GM12878 (cell line): ENCODE results near the gene EOLA1. TPM values are rescaled to one million over a fixed set of nuclear protein-coding genes. Genes with fewer than 3 reads are reported as not detected.

ENCODE experiments used
- ATF7 ChIP-seq: fragments of 450-650 bp; IDR thresholded peaks from 2 replicates; pipeline ENCODE4 v1.6.1; 2016; ENCODE audit warnings: low read depth, mild to moderate bottlenecking
- CREM ChIP-seq: IDR thresholded peaks from 2 replicates; pipeline ENCODE4 v1.6.1; 2014; ENCODE audit warnings: antibody characterized with exemption, low read depth
- CTCF ChIP-seq, 3 experiments: IDR thresholded peaks in 2 of 3; conservative IDR thresholded peaks in 1 of 3; 2 replicates each; pipeline ENCODE4 v1.5.1; 2011; ENCODE audit warnings: low read depth in 3 of 3, low read length in 3 of 3, mild to moderate bottlenecking in 3 of 3, control low read depth in 2 of 3, moderate library complexity in 2 of 3, inconsistent platforms in 1 of 3, mixed read lengths in 1 of 3; ENCODE audit not compliant: control insufficient read depth in 2 of 3, insufficient read depth in 1 of 3; ENCODE audit errors: extremely low read depth in 1 of 3
- DPF2 ChIP-seq: fragments of 450-650 bp; IDR thresholded peaks from 2 replicates; pipeline ENCODE4 v1.6.1; 2017; ENCODE audit warnings: mild to moderate bottlenecking
- IKZF1 ChIP-seq: fragments of 450-650 bp; conservative IDR thresholded peaks from 2 replicates; pipeline ENCODE4 v1.6.1; 2017; ENCODE audit warnings: antibody characterized with exemption, mild to moderate bottlenecking
- MEF2A ChIP-seq: IDR thresholded peaks from 2 replicates; pipeline ENCODE4 v1.6.1; 2011; ENCODE audit warnings: low read depth, mild to moderate bottlenecking, low read length, moderate library complexity; ENCODE audit not compliant: insufficient read depth
- NBN ChIP-seq: fragments of 450-650 bp; IDR thresholded peaks from 2 replicates; pipeline ENCODE4 v1.6.1; 2016
- NR2C1 ChIP-seq: fragments of 450-650 bp; IDR thresholded peaks from 2 replicates; pipeline ENCODE4 v1.6.1; 2017; ENCODE audit warnings: antibody characterized with exemption, mild to moderate bottlenecking, moderate library complexity
- NRF1 ChIP-seq: conservative IDR thresholded peaks from 2 replicates; pipeline ENCODE4 v1.6.1; 2011; ENCODE audit warnings: mild to moderate bottlenecking, low read depth, low read length, improper control_type of control experiment
- SMC3 ChIP-seq: IDR thresholded peaks from 2 replicates; pipeline ENCODE4 v1.6.1; 2011; ENCODE audit warnings: low read length, improper control_type of control experiment, borderline replicate concordance
- SPI1 ChIP-seq: IDR thresholded peaks from 2 replicates; pipeline ENCODE4 v1.6.1; 2011; ENCODE audit warnings: low read depth, mild to moderate bottlenecking, low read length, moderate library complexity, borderline replicate concordance; ENCODE audit not compliant: insufficient read depth
- SRF ChIP-seq, 2 experiments: IDR thresholded peaks; 2 replicates each; pipeline ENCODE4 v1.6.1; 2011; ENCODE audit warnings: low read depth in 2 of 2, low read length in 2 of 2, mild to moderate bottlenecking in 1 of 2, moderate library complexity in 1 of 2
- TCF12 ChIP-seq: IDR thresholded peaks from 2 replicates; pipeline ENCODE4 v1.6.1; 2011; ENCODE audit warnings: low read depth, mild to moderate bottlenecking, low read length
- TCF3 ChIP-seq: IDR thresholded peaks from 2 replicates; pipeline ENCODE4 v1.6.1; 2012; ENCODE audit warnings: low read depth, mild to moderate bottlenecking, low read length, borderline replicate concordance; ENCODE audit not compliant: insufficient read depth
- polyA plus RNA-seq, 11 experiments: library from polyadenylated mRNA; depleted of rRNA in 4 of 11; unstranded in 6 of 11; stranded (reverse) in 5 of 11; fragments of >200 nt; fragmentation: Nextera tagmentation in 4 of 11; fragmentation: Illumina TruSeq in 1 of 11; extraction: Ambion mirVana in 4 of 11; extraction: Trizol in 1 of 11; gene quantifications; 1 replicate in 1 of 11; 2 replicates in 10 of 11; pipeline versions ENCODE4 v1.2.1 to v1.2.3, GENCODE V29; 2011 to 2016; ENCODE audit warnings: inconsistent platforms in 2 of 11, missing spikeins in 2 of 11, low read depth in 1 of 11
- total RNA-seq, 4 experiments: library from RNA; depleted of rRNA in 3 of 4; stranded (reverse); fragments of >200 nt in 3 of 4; fragmentation: Illumina TruSeq in 1 of 4; extraction: Trizol in 1 of 4; gene quantifications; 2 replicates each; pipeline versions ENCODE4 v1.2.1 to v1.2.3, GENCODE V29; 2013 to 2021
- TF ChIP-seq, protein P1 (sequence below): fragments of 450-650 bp; IDR thresholded peaks from 2 replicates; pipeline ENCODE4 v1.6.1; 2017; ENCODE audit warnings: low read depth, mild to moderate bottlenecking, moderate library complexity
- TF ChIP-seq, protein P2 (sequence below): IDR thresholded peaks from 2 replicates; pipeline ENCODE4 v1.6.1; 2012; ENCODE audit warnings: low read length, inconsistent platforms
- TF ChIP-seq, protein P3 (sequence below): fragments of 450-650 bp; IDR thresholded peaks from 2 replicates; pipeline ENCODE4 v1.6.1; 2016; ENCODE audit warnings: mild to moderate bottlenecking
- TF ChIP-seq, protein P4 (sequence below): fragments of 450-650 bp; IDR thresholded peaks from 2 replicates; pipeline ENCODE4 v1.6.1; 2017; ENCODE audit warnings: mild to moderate bottlenecking, moderate library complexity
- TF ChIP-seq, protein P5 (sequence below): fragments of 450-650 bp; IDR thresholded peaks from 2 replicates; pipeline ENCODE4 v1.6.1; 2017; ENCODE audit warnings: borderline replicate concordance

Gene EOLA1
- total and polyA plus RNA-seq, 10 of the 15 experiments (the other 5 are each of a cell fraction or from before 2014, with no cell fraction given): 9.2 to 42.3 (median 24.3) TPM

DNA sequence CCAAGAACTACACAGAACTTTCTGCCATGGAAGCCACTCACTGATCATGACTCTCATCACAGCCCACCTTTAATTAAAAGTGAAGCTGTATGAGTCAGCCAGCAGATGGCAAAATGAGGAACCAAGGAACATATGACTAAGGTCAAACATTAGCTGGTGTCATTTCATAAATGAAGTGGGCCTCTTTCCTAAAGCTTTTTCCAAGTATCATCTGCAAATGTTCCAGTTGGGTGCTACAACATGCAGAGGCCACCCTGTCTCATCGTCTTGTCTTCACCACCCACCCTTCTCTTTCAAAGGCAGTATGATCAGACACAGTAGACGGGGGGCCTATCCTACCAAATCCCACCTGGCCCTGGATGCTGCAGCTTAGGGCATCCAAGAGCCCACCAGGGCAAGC is 9.2 kb upstream of the EOLA1 start (continued):
- TF ChIP-seq, protein P1, sequence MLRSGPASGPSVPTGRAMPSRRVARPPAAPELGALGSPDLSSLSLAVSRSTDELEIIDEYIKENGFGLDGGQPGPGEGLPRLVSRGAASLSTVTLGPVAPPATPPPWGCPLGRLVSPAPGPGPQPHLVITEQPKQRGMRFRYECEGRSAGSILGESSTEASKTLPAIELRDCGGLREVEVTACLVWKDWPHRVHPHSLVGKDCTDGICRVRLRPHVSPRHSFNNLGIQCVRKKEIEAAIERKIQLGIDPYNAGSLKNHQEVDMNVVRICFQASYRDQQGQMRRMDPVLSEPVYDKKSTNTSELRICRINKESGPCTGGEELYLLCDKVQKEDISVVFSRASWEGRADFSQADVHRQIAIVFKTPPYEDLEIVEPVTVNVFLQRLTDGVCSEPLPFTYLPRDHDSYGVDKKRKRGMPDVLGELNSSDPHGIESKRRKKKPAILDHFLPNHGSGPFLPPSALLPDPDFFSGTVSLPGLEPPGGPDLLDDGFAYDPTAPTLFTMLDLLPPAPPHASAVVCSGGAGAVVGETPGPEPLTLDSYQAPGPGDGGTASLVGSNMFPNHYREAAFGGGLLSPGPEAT: 0 out of 2 replicates have a peak, but pooled peaks have one; percentile 17
- TF ChIP-seq NR2C1 (no peak), SPI1 (peak; percentile 59), MEF2A (no peak), IKZF1 (peak; percentile 81), DPF2 (peak; percentile 75; the same call in 1 of the 2 replicates), SRF (IDR thresholded peaks at IDR 0.05; ENCODE audit: low read depth in 2 of 2, low read length in 2 of 2) (no peak), ATF7 (peak; percentile 53; the same call in 1 of the 2 replicates), SMC3 (peak; percentile 29; the same call in 1 of the 2 replicates), NRF1 (no peak), CTCF (IDR thresholded peaks at IDR 0.05 in 2 of 3, conservative IDR thresholded peaks at IDR 0.05 in 1 of 3; ENCODE audit: control insufficient read depth in 2 of 3, extremely low read depth in 1 of 3, insufficient read depth in 1 of 3, low read depth in 3 of 3, low read length in 3 of 3) (peak in 2 of 3 experiments; percentile 10 to 17; a peak in 2 of 6 replicates), NBN (0 out of 2 replicates have a peak, but pooled peaks have one; percentile 15), TCF3 (0 out of 2 replicates have a peak, but pooled peaks have one; percentile 49), CREM (peak; percentile 25; the same call in 1 of the 2 replicates), TCF12 (peak; percentile 74)
- TF ChIP-seq, protein P2, sequence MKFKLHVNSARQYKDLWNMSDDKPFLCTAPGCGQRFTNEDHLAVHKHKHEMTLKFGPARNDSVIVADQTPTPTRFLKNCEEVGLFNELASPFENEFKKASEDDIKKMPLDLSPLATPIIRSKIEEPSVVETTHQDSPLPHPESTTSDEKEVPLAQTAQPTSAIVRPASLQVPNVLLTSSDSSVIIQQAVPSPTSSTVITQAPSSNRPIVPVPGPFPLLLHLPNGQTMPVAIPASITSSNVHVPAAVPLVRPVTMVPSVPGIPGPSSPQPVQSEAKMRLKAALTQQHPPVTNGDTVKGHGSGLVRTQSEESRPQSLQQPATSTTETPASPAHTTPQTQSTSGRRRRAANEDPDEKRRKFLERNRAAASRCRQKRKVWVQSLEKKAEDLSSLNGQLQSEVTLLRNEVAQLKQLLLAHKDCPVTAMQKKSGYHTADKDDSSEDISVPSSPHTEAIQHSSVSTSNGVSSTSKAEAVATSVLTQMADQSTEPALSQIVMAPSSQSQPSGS: 0 out of 2 replicates have a peak, but pooled peaks have one; percentile 38
- TF ChIP-seq, protein P3, sequence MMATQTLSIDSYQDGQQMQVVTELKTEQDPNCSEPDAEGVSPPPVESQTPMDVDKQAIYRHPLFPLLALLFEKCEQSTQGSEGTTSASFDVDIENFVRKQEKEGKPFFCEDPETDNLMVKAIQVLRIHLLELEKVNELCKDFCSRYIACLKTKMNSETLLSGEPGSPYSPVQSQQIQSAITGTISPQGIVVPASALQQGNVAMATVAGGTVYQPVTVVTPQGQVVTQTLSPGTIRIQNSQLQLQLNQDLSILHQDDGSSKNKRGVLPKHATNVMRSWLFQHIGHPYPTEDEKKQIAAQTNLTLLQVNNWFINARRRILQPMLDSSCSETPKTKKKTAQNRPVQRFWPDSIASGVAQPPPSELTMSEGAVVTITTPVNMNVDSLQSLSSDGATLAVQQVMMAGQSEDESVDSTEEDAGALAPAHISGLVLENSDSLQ: no peak
- TF ChIP-seq, protein P4, sequence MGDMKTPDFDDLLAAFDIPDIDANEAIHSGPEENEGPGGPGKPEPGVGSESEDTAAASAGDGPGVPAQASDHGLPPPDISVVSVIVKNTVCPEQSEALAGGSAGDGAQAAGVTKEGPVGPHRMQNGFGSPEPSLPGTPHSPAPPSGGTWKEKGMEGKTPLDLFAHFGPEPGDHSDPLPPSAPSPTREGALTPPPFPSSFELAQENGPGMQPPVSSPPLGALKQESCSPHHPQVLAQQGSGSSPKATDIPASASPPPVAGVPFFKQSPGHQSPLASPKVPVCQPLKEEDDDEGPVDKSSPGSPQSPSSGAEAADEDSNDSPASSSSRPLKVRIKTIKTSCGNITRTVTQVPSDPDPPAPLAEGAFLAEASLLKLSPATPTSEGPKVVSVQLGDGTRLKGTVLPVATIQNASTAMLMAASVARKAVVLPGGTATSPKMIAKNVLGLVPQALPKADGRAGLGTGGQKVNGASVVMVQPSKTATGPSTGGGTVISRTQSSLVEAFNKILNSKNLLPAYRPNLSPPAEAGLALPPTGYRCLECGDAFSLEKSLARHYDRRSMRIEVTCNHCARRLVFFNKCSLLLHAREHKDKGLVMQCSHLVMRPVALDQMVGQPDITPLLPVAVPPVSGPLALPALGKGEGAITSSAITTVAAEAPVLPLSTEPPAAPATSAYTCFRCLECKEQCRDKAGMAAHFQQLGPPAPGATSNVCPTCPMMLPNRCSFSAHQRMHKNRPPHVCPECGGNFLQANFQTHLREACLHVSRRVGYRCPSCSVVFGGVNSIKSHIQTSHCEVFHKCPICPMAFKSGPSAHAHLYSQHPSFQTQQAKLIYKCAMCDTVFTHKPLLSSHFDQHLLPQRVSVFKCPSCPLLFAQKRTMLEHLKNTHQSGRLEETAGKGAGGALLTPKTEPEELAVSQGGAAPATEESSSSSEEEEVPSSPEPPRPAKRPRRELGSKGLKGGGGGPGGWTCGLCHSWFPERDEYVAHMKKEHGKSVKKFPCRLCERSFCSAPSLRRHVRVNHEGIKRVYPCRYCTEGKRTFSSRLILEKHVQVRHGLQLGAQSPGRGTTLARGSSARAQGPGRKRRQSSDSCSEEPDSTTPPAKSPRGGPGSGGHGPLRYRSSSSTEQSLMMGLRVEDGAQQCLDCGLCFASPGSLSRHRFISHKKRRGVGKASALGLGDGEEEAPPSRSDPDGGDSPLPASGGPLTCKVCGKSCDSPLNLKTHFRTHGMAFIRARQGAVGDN: no peak
- TF ChIP-seq, protein P5, sequence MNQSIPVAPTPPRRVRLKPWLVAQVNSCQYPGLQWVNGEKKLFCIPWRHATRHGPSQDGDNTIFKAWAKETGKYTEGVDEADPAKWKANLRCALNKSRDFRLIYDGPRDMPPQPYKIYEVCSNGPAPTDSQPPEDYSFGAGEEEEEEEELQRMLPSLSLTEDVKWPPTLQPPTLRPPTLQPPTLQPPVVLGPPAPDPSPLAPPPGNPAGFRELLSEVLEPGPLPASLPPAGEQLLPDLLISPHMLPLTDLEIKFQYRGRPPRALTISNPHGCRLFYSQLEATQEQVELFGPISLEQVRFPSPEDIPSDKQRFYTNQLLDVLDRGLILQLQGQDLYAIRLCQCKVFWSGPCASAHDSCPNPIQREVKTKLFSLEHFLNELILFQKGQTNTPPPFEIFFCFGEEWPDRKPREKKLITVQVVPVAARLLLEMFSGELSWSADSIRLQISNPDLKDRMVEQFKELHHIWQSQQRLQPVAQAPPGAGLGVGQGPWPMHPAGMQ: no peak
